ENCODE data around the gene PHETA2. TPM values are rescaled to one million over a fixed set of nuclear protein-coding genes. Genes with fewer than 3 reads are reported as not detected.

PHETA2 gene
- total RNA-seq, 1 donor = 21.2 TPM

- H3K4me3 ChIP-seq (ENCODE audit: low read depth, low read length) = no peak overlapping the region
- DNase-seq (ENCODE audit: low read depth) = no peak
- no peak for TF ChIP-seq CTCF (IDR thresholded peaks at IDR 0.05; ENCODE audit: insufficient read depth, low read depth, low read length)
These were observed 11.4 kb upstream of the PHETA2 start for GRCh38 chr22:42062506-42063170.

GRCh38 chr22:42064629-42065028 is 9.4 kb upstream of the PHETA2 start:
- no peak for TF ChIP-seq CTCF (IDR thresholded peaks at IDR 0.05; ENCODE audit: insufficient read depth, low read depth, low read length)

GRCh38 chr22:42065438-42066125 is 8.5 kb upstream of the PHETA2 start:
- TF ChIP-seq CTCF (IDR thresholded peaks at IDR 0.05; ENCODE audit: insufficient read depth, low read depth, low read length) = no peak
- no peak for DNase-seq (ENCODE audit: low read depth)
- no peak overlapping the region for H3K4me3 ChIP-seq (ENCODE audit: low read depth, low read length)

More at GRCh38 chr22:42064629-42065028, 9.4 kb upstream of the PHETA2 start:
- no peak for DNase-seq (ENCODE audit: low read depth)
- no peak overlapping the region for H3K4me3 ChIP-seq (ENCODE audit: low read depth, low read length)

- no peak for TF ChIP-seq CTCF (IDR thresholded peaks at IDR 0.05; ENCODE audit: insufficient read depth, low read depth, low read length)
- H3K4me3 ChIP-seq (ENCODE audit: low read depth, low read length) = no peak overlapping the region
- no peak for DNase-seq (ENCODE audit: low read depth)
These were observed 7.8 kb upstream of the PHETA2 start for GRCh38 chr22:42066126-42066761.

- no peak for DNase-seq (ENCODE audit: low read depth)
- H3K4me3 ChIP-seq (ENCODE audit: low read depth, low read length) = no peak overlapping the region
- no peak for TF ChIP-seq CTCF (IDR thresholded peaks at IDR 0.05; ENCODE audit: insufficient read depth, low read depth, low read length)
These were observed 7.1 kb upstream of the PHETA2 start for GRCh38 chr22:42066937-42067336.

- no peak overlapping the region for H3K4me3 ChIP-seq (ENCODE audit: low read depth, low read length)
- no peak for DNase-seq (ENCODE audit: low read depth)
- no peak for TF ChIP-seq CTCF (IDR thresholded peaks at IDR 0.05; ENCODE audit: insufficient read depth, low read depth, low read length)
These were observed 6.3 kb upstream of the PHETA2 start for GRCh38 chr22:42067671-42068251.
